Nephron progenitor cell (in vitro differentiated cells): Measurements from ENCODE around the gene VASH1.
A peak's percentile ranks its signal among the peaks of the same experiment; 100 is the strongest.

Experiments
- DNase-seq: peaks from one replicate; pipeline ENCODE4 v3.0.0; 2021
- H3K27ac Mint-ChIP-seq: 2 replicates; pipeline ENCODE4 v1.8.0; 2021; ENCODE audit warnings: mild to moderate bottlenecking, moderate library complexity, mixed read lengths
- H3K27me3 Mint-ChIP-seq: 2 replicates; pipeline ENCODE4 v1.8.0; 2021; ENCODE audit warnings: mild to moderate bottlenecking, low read depth, mixed read lengths; ENCODE audit not compliant: poor library complexity
- H3K36me3 Mint-ChIP-seq: 2 replicates; pipeline ENCODE4 v1.8.0; 2021; ENCODE audit warnings: low read depth, mixed read lengths
- H3K4me1 Mint-ChIP-seq: 2 replicates; pipeline ENCODE4 v1.8.0; 2021; ENCODE audit warnings: mixed read lengths
- H3K4me3 Mint-ChIP-seq: 2 replicates; pipeline ENCODE4 v1.8.0; 2021; ENCODE audit warnings: mild to moderate bottlenecking, moderate library complexity, mixed read lengths
- H3K9me3 Mint-ChIP-seq: 2 replicates; pipeline ENCODE4 v1.8.0; 2021; ENCODE audit warnings: mild to moderate bottlenecking, moderate library complexity, mixed read lengths
- CTCF ChIP-seq: fragments of 200-600 bp; sonication (generic); IDR thresholded peaks from 2 replicates; pipeline ENCODE4 v1.5.0; 2021; ENCODE audit warnings: antibody characterized with exemption

VASH1 gene

GRCh38 chr14:76780058-76780345 is 18.7 kb downstream of the VASH1 start:
- no peak for DNase-seq
- H3K36me3 Mint-ChIP-seq = peaks cover 36% of the 10 kb centered on the region
- peaks cover 5% of the 10 kb centered on the region for H3K27me3 Mint-ChIP-seq
- H3K4me3 Mint-ChIP-seq = no peak overlapping the region
- H3K9me3 Mint-ChIP-seq = no peaks in the 10 kb centered on the region
- TF ChIP-seq CTCF = no peak
- peaks cover 44% of the 10 kb centered on the region for H3K4me1 Mint-ChIP-seq
- peak overlapping the region; percentile 49 for H3K27ac Mint-ChIP-seq

- H3K9me3 Mint-ChIP-seq = no peaks in the 10 kb centered on the region
- H3K27me3 Mint-ChIP-seq = peaks cover 5% of the 10 kb centered on the region
- H3K27ac Mint-ChIP-seq = peak overlapping the region; percentile 49
- no peak for DNase-seq
- H3K4me1 Mint-ChIP-seq = peaks cover 42% of the 10 kb centered on the region
- peaks cover 34% of the 10 kb centered on the region for H3K36me3 Mint-ChIP-seq
- no peak overlapping the region for H3K4me3 Mint-ChIP-seq
- no peak for TF ChIP-seq CTCF
These were observed 19.1 kb downstream of the VASH1 start for GRCh38 chr14:76780360-76780759.

- Mint-ChIP-seq H3K4me1 (peaks cover 42% of the 10 kb centered on the region), H3K27ac (peak overlapping the region; percentile 94), H3K36me3 (peaks cover 34% of the 10 kb centered on the region), H3K4me3 (no peak overlapping the region), H3K9me3 (no peaks in the 10 kb centered on the region), H3K27me3 (peaks cover 5% of the 10 kb centered on the region)
- no peak for TF ChIP-seq CTCF
- DNase-seq = no peak
These were observed 19.8 kb downstream of the VASH1 start for GRCh38 chr14:76780875-76781647.

- no peak overlapping the region for H3K4me3 Mint-ChIP-seq
- H3K27ac Mint-ChIP-seq = no peak overlapping the region
- H3K4me1 Mint-ChIP-seq = peaks cover 38% of the 10 kb centered on the region
- H3K36me3 Mint-ChIP-seq = peaks cover 39% of the 10 kb centered on the region
- no peaks in the 10 kb centered on the region for H3K9me3 Mint-ChIP-seq
- TF ChIP-seq CTCF = no peak
- no peak for DNase-seq
- peaks cover 5% of the 10 kb centered on the region for H3K27me3 Mint-ChIP-seq
These were observed 20.4 kb downstream of the VASH1 start for GRCh38 chr14:76781648-76782051.

- no peak overlapping the region for H3K4me3 Mint-ChIP-seq
- H3K4me1 Mint-ChIP-seq = peaks cover 38% of the 10 kb centered on the region
- no peak for DNase-seq
- H3K27me3 Mint-ChIP-seq = peaks cover 4% of the 10 kb centered on the region
- H3K9me3 Mint-ChIP-seq = no peaks in the 10 kb centered on the region
- H3K27ac Mint-ChIP-seq = peak overlapping the region; percentile 98
- TF ChIP-seq CTCF = no peak
- H3K36me3 Mint-ChIP-seq = peaks cover 43% of the 10 kb centered on the region
These were observed 21.0 kb downstream of the VASH1 start for GRCh38 chr14:76782115-76782884.
